GM19238 (cell line): ENCODE results near the gene PIK3R2.
"Not testable (repeated sequence)": the region's sequence is repeated elsewhere in the genome, so short reads cannot be mapped to it uniquely, and the experiment has no call there.

Experiments used
- DNase-seq: peaks from one replicate; pipeline ENCODE4 v3.0.0; 2011; ENCODE audit warnings: low spot score; ENCODE audit not compliant: insufficient read length

The PIK3R2 gene

GRCh38 chr19:18152817-18153555, at the start of gene PIK3R2:
TSS of gene PIK3R2 (plus strand) at chr19:18153163. CDS start at chr19:18155880, 2,717 bp downstream.
- DNase-seq, result peak; percentile 99

DNA sequence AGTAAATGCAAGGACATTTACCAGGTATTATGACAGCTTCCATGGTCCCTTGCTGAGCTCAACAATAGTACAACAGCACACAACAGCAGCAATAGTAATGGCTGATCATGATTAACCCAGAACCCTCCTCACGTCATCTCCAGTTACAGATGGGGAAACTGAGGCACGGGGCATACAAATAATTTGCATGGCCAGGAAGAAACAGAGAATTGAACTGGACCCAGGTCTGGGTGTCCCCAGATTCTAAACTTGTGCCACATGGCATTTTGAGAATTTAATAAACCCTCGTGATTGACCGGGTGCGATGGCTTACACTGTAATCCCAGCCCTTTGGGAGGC, 48.2 kb upstream of the PIK3R2 start:
- DNase-seq, result no peak

DNA sequence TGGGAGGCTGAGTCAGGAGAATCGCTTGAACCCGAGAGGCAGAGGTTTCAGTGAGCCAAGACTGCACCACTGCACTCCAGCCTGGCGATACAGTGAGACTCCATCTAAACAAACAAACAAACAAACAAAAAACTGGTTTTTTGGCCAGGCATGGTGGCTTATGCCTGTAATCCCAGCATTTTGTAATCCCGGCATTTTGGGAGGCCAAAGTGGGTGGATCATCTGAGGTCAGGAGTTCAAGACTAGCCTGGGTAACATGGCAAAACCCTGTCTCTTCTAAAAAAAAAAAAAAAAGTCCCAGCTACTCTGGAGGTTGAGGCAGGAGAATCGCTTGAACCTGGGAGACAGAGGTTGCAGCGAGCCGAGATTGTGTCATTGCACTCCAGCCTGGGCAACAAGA, 47.7 kb upstream of the PIK3R2 start:
- DNase-seq, result not testable (repeated sequence)

- DNase-seq, result no peak
These were observed 45.7 kb upstream of the PIK3R2 start for GRCh38 chr19:18107235-18107634.

DNA sequence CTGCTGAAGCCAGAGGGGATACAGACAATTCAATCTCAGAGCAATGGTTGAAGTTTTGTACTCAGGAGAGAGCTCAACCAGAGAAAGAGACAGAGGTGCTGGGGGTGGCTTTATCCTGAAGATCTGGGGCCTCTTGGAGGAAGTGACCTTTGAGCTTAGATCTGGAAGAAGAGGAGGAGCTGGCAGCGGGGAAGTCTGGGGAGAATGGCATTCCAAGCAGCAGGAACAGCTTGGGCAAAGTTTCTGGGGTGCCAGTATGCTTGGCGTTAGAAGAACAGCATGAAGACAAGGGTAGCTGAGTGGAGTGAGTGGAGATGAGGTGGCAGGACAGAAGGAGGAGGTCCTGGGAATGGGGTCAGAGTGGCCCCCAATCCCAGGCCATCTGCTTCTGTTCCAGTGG, 44.1 kb upstream of the PIK3R2 start:
- no peak for DNase-seq

- DNase-seq, result no peak
These were observed 43.6 kb upstream of the PIK3R2 start for GRCh38 chr19:18109341-18109732.

- peak; percentile 61 for DNase-seq
These were observed 43.0 kb upstream of the PIK3R2 start for GRCh38 chr19:18109733-18110608.

GRCh38 chr19:18110609-18111232, 42.2 kb upstream of the PIK3R2 start:
- DNase-seq, result no peak

DNA sequence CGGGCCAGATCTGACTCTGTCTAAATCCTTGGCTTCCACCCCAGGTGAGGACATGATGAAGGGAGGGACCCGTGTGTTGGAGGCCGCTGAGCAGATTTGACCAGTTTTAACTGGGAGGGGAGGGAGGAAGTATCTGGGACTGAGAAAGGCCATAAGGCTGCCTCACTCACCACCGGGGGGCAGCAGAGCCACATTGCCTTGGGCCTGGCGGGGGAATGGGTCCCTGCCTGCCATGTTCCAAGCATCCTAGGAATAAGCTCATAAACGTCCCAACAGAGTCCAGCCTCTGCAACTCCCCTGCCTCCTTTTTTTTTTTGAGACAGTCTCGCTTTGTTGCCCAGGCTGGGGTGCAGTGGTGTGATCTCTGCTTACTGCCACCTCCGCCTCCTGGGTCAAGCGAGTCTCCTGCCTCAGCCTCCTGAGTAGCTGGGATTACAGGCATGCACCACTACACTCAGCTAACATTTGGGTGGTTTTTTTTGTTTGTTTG, 39.9 kb upstream of the PIK3R2 start:
- DNase-seq, result peak; percentile 70

GRCh38 chr19:18113827-18114226, 39.1 kb upstream of the PIK3R2 start:
- no peak for DNase-seq

GRCh38 chr19:18114483-18114882, 38.5 kb upstream of the PIK3R2 start:
- DNase-seq, result no peak

DNA sequence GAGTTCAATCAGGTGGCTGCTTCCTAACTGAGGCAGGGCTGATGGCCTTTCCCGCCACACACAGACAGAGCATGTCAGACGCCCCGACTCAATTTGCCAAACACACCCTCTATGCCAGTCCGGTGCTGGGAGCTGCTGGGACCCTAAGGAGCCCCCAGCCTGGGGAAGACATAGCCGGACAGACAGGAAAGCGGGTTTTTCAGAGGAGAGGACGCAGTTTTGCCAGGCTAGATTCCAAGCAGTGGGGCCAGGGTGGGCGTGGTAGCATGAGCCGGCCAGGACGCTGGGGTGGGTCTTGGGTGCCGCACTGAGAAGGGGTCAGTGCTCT, 35.6 kb upstream of the PIK3R2 start:
- no peak for DNase-seq

DNA sequence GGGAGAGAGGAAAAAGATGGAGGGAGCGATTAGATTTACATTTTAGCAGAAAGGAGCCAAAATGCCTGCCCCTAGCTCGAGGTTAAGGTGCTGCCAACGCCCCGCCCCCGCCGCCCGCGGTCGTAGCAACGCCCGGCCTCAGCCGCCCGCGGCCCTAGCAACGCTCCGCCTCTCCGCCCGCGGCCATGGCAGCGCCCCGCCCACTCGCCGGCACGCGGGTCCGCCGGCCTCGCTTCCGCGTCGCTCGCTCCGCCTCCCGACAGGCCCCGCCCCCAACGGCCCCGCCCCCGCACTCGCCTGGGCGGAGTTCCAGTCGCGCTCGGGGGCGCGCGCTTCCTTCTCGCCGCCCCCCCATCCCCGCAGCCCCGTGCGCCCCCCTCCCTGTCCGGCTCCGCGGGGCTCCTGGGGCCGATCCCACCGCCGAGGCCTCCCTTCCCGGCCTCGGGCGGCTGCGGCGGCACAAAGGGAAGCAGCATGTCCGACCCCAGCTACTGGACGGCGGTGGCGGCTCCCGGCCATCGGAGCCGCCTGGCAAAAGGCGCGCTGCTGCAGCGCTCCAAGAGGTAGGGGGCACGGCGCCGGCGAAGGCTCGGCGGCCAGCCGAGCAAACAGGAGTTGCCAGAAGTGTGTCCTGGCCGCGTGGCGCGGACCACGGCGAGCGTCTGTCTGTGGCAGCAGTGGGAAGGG, 35.1 kb upstream of the PIK3R2 start:
- DNase-seq, result peak; percentile 98

DNA sequence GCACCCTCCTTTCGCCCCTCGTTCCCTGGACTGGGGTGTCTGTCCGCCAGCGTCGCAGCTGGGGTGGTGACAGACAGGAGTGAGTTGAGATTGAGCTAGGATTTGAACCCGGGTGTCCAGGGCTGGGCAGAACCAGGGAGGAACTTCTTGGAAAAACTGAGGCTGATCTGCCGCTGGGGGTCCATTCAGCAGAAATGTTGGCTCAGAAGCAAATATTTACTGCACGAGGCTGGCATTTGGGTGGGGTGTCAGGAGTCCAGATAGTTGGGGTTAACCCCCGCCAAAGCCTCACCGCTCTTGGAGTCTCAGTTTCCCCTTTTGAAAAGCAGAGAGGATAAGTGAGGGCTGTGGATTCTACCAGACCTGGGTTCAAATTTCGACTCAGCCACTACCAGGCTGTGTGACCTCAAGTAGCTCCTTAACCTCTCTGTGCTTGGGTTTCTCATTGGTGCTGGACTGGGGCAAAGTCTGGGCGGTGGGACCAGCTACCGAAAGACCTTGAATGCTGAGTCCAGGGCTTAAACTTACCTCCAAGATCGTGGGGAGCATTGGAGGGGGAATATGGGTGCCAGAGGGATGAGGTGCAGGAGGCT, 34.4 kb upstream of the PIK3R2 start:
- no peak for DNase-seq

DNA sequence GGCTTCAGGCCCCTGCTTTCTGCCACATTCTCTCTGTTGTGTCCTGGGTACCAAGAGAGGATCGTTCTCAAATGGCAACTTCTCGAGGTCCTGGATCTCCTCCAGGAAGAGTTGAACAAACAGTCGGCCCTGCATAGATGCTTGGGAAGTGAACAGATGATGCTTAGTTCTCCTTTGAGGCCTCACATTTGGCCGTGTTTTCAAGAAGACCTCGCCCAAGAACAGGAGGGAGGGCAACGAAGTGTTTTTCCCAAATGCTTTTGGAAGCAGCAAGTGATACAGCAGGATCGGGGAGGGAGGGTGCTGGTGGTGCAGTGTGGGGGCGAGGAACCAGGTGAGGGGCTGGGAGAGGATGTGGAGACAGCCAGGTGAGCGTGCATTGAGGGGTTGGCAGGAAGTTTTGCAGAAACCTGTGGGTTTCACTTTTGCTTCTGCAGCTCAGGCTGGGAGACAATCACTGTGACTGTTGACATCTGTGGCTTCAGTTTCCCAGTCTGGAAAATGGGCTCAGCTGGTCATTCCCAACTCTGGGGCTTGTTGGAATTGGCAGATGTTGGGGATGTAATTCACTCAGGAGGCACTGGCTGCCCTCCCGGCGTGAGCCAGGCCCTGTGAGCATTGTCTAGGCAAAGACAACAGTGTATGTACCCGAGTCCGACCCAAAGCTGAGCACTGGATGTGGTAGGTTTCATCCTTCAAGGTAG, 33.8 kb upstream of the PIK3R2 start:
- DNase-seq, result peak; percentile 58

- no peak for DNase-seq
These were observed 33.3 kb upstream of the PIK3R2 start for GRCh38 chr19:18119717-18120105.

DNA sequence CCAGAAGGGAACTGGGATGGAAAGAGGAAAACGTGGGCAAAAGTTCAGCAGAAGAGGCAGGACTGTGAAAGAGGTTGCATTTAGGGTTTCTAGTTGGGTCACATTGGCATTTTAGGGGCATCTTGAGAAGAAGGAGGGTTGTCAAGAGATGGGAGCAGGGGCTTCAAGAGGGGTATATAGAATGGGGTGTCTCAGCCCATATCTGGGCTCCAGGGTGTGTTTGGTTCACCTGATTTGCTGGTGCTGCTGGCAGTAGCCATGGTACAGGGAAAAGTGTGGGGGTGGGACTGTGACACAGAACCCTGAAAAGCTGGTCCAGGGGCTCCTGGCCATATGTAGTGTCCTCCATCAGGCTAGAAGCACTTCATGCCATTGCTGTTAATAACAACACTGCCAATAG, 32.8 kb upstream of the PIK3R2 start:
- DNase-seq, result no peak

- DNase-seq, result no peak
These were observed 31.8 kb upstream of the PIK3R2 start for GRCh38 chr19:18121166-18121565.

DNA sequence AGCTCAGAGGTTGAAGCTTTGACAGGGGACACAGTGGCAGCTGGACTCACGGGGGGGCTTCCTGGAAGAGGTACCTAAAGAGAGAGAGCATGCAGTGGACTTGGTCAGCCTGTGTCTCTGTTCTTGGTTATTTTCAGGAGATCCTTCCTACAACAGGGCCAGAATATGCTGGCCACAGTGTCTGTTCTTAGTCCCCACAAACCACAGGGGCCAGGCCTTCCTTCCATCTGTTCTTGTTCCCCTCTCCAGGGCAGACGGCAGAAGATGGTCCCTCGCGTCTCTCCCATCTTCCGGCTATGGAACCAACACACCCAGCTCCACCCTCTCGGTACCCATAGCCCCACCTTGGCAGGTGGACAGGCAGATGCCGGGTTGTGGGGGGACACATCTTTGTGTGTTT, 30.5 kb upstream of the PIK3R2 start:
- no peak for DNase-seq

DNA sequence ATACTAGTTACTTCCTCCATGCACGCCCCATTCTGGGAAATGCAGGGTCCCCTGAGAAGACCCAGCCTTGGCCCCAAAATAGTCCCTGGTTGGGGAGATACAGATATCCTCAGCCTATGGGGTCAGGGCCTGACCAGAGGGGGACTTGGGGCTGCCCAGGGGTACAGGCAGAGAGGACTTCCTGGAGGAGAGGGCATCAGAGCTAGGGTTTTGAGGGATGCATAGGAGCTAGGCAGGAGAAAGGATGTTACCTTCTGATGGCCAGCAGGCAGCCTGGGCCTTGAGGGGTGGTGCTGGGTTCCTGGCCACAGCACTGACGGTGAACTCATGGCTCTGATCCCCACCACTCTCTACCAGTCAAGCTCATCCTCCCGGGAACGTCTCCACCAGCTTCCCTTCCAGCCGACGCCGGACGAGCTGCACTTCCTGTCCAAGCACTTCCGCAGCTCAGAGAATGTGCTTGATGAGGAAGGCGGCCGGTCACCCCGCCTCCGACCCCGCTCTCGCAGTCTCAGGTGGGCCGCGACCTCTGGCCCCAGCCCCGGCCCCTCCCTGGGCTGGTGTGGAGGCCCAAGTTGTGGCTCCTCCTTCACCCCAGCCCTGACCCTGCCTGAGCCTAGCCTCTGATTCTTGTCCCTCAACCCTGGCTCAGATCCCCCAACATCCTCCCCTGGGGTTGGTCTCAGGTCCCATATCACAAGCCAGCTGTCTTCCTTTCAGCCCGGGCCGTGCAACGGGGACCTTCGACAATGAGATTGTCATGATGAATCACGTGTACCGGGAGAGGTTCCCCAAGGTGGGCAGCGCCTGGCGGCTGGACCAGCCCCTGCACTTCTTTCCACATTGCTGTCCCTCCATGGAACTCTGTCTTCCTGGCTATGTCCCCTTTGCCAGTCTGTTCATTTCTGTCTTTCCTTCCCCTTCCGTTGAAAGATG, 29.8 kb upstream of the PIK3R2 start:
- DNase-seq, result no peak
